Thyroid gland (tissue), 4 donors: ENCODE measurements around the gene MORC2.

Experiments
- POLR2A ChIP-seq, 2 donors: fragments of 450-650 bp; IDR thresholded peaks; one replicate each; pipeline ENCODE4 v1.6.1; 2017; ENCODE audit warnings: antibody characterized with exemption in 2 of 2, mild to moderate bottlenecking in 2 of 2, moderate library complexity in 1 of 2
- TF ChIP-seq, protein P1 (sequence below), 6 experiments: fragments of 200-600 bp in 3 of 6; fragments of 450-650 bp in 3 of 6; sonication (generic) in 3 of 6; IDR thresholded peaks; one replicate each; pipeline ENCODE4 v1.5.1; 2016 to 2019; ENCODE audit warnings: antibody characterized with exemption in 6 of 6, mild to moderate bottlenecking in 2 of 6, inconsistent platforms in 1 of 6, moderate library complexity in 1 of 6

DNA sequence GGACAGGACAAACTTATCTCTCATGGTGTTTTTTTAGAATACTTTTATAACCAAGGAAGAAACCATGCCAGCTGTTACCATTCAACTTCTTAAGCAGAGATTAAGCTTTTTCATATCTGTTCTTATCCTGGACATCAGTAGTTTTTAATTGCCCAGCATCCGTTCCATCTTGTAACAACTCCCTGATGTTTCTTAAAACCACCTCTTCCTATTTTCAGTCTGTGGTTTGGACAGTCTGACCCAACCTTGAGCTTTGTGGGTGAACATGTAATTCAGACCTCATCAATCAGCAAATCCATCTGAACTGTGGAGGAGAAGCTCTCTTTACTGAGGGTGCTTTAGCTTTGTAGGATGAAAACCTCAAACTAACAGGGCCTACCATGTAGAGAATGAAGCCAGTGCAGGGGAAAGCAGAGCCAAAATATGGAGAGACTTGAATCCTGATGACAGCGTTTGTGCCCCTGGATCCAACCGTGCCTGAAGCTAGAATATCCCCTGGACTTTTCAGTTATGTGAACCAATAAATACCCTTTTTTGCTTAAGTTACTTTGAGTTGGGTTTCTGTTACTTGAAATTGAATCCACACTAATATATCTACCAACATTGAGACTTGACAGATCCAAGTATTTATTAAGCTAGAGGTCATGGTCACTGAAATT lies 9.9 kb upstream of the MORC2 start:
- TF ChIP-seq, protein P1, sequence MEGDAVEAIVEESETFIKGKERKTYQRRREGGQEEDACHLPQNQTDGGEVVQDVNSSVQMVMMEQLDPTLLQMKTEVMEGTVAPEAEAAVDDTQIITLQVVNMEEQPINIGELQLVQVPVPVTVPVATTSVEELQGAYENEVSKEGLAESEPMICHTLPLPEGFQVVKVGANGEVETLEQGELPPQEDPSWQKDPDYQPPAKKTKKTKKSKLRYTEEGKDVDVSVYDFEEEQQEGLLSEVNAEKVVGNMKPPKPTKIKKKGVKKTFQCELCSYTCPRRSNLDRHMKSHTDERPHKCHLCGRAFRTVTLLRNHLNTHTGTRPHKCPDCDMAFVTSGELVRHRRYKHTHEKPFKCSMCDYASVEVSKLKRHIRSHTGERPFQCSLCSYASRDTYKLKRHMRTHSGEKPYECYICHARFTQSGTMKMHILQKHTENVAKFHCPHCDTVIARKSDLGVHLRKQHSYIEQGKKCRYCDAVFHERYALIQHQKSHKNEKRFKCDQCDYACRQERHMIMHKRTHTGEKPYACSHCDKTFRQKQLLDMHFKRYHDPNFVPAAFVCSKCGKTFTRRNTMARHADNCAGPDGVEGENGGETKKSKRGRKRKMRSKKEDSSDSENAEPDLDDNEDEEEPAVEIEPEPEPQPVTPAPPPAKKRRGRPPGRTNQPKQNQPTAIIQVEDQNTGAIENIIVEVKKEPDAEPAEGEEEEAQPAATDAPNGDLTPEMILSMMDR (IDR thresholded peaks at IDR 0.05), result no peak
- no peak for TF ChIP-seq POLR2A (IDR thresholded peaks at IDR 0.05)
